Loucy (cell line): ENCODE data around the gene CCDC187.

ENCODE experiments used
- H2AFZ ChIP-seq: fragments of 200-600 bp; sonication (generic); 2 replicates; pipeline ENCODE4 v1.6.0; 2016; ENCODE audit warnings: antibody characterized with exemption, mild to moderate bottlenecking, low read length, moderate library complexity
- H3F3A ChIP-seq: fragments of 200-600 bp; 2 replicates; pipeline ENCODE4 v1.6.0; 2016; ENCODE audit warnings: antibody characterized with exemption, low read depth, mild to moderate bottlenecking
- H3K27me3 ChIP-seq: fragments of 200-600 bp; sonication (generic); 2 replicates; pipeline ENCODE4 v1.6.1; 2014; ENCODE audit warnings: low read length, mild to moderate bottlenecking; ENCODE audit not compliant: insufficient read depth, poor library complexity, severe bottlenecking
- H3K36me3 ChIP-seq: fragments of 200-600 bp; sonication (generic); 2 replicates; pipeline ENCODE4 v1.6.1; 2016; ENCODE audit warnings: low read length; ENCODE audit not compliant: insufficient read depth
- H3K4me1 ChIP-seq: fragments of 200-600 bp; sonication (generic); 2 replicates; pipeline ENCODE4 v1.5.1; 2014; ENCODE audit warnings: low read length, mild to moderate bottlenecking; ENCODE audit not compliant: insufficient read depth, poor library complexity, severe bottlenecking
- H3K4me2 ChIP-seq: fragments of 200-600 bp; sonication (generic); 2 replicates; pipeline ENCODE4 v1.6.0; 2014; ENCODE audit warnings: antibody characterized with exemption, low read length, low read depth, mild to moderate bottlenecking; ENCODE audit not compliant: poor library complexity, severe bottlenecking
- H3K4me3 ChIP-seq: fragments of 200-600 bp; sonication (generic); 2 replicates; pipeline ENCODE4 v1.5.1; 2014; ENCODE audit warnings: low read length, mild to moderate bottlenecking, mixed read lengths; ENCODE audit not compliant: poor library complexity, severe bottlenecking
- H3K79me2 ChIP-seq: fragments of 200-600 bp; sonication (generic); 2 replicates; pipeline ENCODE4 v1.6.1; 2014; ENCODE audit warnings: low read length; ENCODE audit not compliant: insufficient read depth
- H3K9ac ChIP-seq: fragments of 200-600 bp; sonication (generic); 2 replicates; pipeline ENCODE4 v1.6.0; 2014; ENCODE audit warnings: mild to moderate bottlenecking, low read depth, low read length, moderate library complexity; ENCODE audit not compliant: poor library complexity, severe bottlenecking
- H3K9me2 ChIP-seq: fragments of 200-600 bp; sonication (generic); replicated peaks from 2 replicates; pipeline ENCODE4 v1.6.1; 2016; ENCODE audit warnings: low read depth, low read length, mixed read lengths
- H3K9me3 ChIP-seq: fragments of 200-600 bp; sonication (generic); 2 replicates; pipeline ENCODE4 v1.6.1; 2014; ENCODE audit warnings: mild to moderate bottlenecking, antibody characterized with exemption, low read length, low read depth; ENCODE audit not compliant: insufficient read depth
- H4K20me1 ChIP-seq: fragments of 200-600 bp; sonication (generic); 2 replicates; pipeline ENCODE4 v1.6.0; 2014; ENCODE audit warnings: antibody characterized with exemption, low read length, mild to moderate bottlenecking; ENCODE audit not compliant: insufficient read depth, poor library complexity, severe bottlenecking
- CTCF ChIP-seq: fragments of 200-600 bp; sonication (generic); conservative IDR thresholded peaks from 2 replicates; pipeline ENCODE4 v1.5.1; 2014; ENCODE audit warnings: mild to moderate bottlenecking, antibody characterized with exemption, low read length
- EZH2phosphoT487 ChIP-seq: fragments of 200-600 bp; IDR thresholded peaks from 2 replicates; pipeline ENCODE4 v1.6.1; 2018; ENCODE audit warnings: antibody characterized with exemption, mild to moderate bottlenecking, moderate library complexity, borderline replicate concordance

The CCDC187 gene

GRCh38 chr9:136261686-136262430 is 42.0 kb downstream of the CCDC187 start:
- H3K36me3 ChIP-seq: no peaks in the 10 kb centered on the region
- no peaks in the 10 kb centered on the region for H3K9me3 ChIP-seq
- H3K9ac ChIP-seq: no peak overlapping the region
- H3F3A ChIP-seq: no peaks in the 10 kb centered on the region
- no peaks in the 10 kb centered on the region for H4K20me1 ChIP-seq
- H3K79me2 ChIP-seq: no peaks in the 10 kb centered on the region
- no peak for TF ChIP-seq EZH2phosphoT487
- no peak for TF ChIP-seq CTCF
- no peak overlapping the region for H2AFZ ChIP-seq
- no peak overlapping the region for H3K4me3 ChIP-seq
- no peak overlapping the region for H3K4me2 ChIP-seq
- no peaks in the 10 kb centered on the region for H3K27me3 ChIP-seq
- H3K9me2 ChIP-seq: no peaks in the 10 kb centered on the region
- H3K4me1 ChIP-seq: no peaks in the 10 kb centered on the region

- no peaks in the 10 kb centered on the region for H3K79me2 ChIP-seq
- no peak overlapping the region for H3K4me3 ChIP-seq
- H3K4me2 ChIP-seq: no peak overlapping the region
- H3K9ac ChIP-seq: no peak overlapping the region
- H4K20me1 ChIP-seq: no peaks in the 10 kb centered on the region
- TF ChIP-seq EZH2phosphoT487 (no peak), CTCF (no peak)
- H3K9me3 ChIP-seq: no peaks in the 10 kb centered on the region
- H2AFZ ChIP-seq: no peak overlapping the region
- H3K36me3 ChIP-seq: no peaks in the 10 kb centered on the region
- H3K27me3 ChIP-seq: no peaks in the 10 kb centered on the region
- H3F3A ChIP-seq: no peaks in the 10 kb centered on the region
- H3K9me2 ChIP-seq: no peaks in the 10 kb centered on the region
- no peaks in the 10 kb centered on the region for H3K4me1 ChIP-seq
Measured at GRCh38 chr9:136260936-136261472, 42.9 kb downstream of the CCDC187 start.

- Histone ChIP-seq H3K9me2 (no peaks in the 10 kb centered on the region), H3F3A (no peaks in the 10 kb centered on the region), H3K79me2 (no peaks in the 10 kb centered on the region), H3K4me2 (no peak overlapping the region), H3K4me1 (no peaks in the 10 kb centered on the region), H3K9ac (no peak overlapping the region), H3K27me3 (no peaks in the 10 kb centered on the region), H3K9me3 (no peaks in the 10 kb centered on the region), H3K4me3 (no peak overlapping the region), H4K20me1 (no peaks in the 10 kb centered on the region), H2AFZ (no peak overlapping the region), H3K36me3 (no peaks in the 10 kb centered on the region)
- TF ChIP-seq EZH2phosphoT487 (no peak), CTCF (no peak)
Measured at GRCh38 chr9:136260521-136260920, 43.4 kb downstream of the CCDC187 start.
